ENCODE data around the gene GTF3C5.

DNA sequence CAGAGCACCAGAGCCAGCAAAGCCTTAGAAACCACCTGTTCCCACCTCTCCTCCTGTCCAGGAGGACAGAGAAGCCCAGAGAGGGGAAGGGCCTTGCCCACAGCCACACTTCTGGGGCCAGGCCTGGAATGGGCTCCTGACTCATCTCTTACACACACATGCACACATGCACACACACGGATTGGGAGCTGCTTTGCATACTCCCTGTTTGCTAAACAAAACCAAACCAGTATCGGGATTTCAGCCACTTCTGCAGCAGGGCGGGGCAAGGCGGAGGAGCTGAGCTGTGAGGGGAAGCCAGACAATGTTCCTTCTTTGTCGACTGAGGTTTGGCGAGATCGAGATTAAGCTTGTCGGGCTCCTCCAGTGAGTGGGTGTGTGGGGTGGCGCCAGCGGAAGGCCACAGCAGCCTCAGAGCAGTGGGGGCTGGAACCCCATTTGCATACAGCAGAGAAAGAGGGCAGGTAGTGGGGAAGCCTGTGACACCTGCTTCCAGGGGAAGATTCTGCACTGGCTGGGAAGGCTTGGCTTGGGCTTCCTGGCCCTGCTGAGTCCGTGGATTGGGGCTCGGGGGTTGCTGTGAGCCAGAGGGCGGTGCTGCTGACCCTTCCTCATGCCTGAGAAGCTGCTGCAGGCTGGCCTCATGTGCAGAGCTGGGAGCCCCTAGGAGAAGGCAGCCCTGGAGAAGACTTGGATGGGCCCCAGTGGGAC lies 36.2 kb upstream of the GTF3C5 start:
- TF ChIP-seq, protein P1, sequence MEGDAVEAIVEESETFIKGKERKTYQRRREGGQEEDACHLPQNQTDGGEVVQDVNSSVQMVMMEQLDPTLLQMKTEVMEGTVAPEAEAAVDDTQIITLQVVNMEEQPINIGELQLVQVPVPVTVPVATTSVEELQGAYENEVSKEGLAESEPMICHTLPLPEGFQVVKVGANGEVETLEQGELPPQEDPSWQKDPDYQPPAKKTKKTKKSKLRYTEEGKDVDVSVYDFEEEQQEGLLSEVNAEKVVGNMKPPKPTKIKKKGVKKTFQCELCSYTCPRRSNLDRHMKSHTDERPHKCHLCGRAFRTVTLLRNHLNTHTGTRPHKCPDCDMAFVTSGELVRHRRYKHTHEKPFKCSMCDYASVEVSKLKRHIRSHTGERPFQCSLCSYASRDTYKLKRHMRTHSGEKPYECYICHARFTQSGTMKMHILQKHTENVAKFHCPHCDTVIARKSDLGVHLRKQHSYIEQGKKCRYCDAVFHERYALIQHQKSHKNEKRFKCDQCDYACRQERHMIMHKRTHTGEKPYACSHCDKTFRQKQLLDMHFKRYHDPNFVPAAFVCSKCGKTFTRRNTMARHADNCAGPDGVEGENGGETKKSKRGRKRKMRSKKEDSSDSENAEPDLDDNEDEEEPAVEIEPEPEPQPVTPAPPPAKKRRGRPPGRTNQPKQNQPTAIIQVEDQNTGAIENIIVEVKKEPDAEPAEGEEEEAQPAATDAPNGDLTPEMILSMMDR (IDR thresholded peaks at IDR 0.05; ENCODE audit: insufficient read depth, low read depth, low read length): no peak
- no peak for TF ChIP-seq EZH2 (IDR thresholded peaks at IDR 0.05; ENCODE audit: insufficient read depth, low read length)
